Fibroblast of lung (primary cell): Measurements from ENCODE around the gene SGCD. TPM values are rescaled to one million over a fixed set of nuclear protein-coding genes. Genes with fewer than 3 reads are reported as not detected.
"Not testable (repeated sequence)": the region's sequence is repeated elsewhere in the genome, so short reads cannot be mapped to it uniquely, and the experiment has no call there.

Source experiments
- DNase-seq, 2 donors: peaks; one replicate each; pipeline versions ENCODE4 v3.0.0 to v3.0.0-alpha.2; 2010; ENCODE audit warnings: low read depth in 2 of 2
- H2AFZ ChIP-seq: 2 replicates; pipeline ENCODE4 v1.5.1; 2012; ENCODE audit warnings: low read length, control low read depth, inconsistent platforms
- H3K27ac ChIP-seq: 2 replicates; pipeline ENCODE4 v1.5.1; 2011; ENCODE audit warnings: low read length, control low read depth; ENCODE audit not compliant: insufficient read depth
- H3K27me3 ChIP-seq: 2 replicates; pipeline ENCODE4 v1.5.1; 2011; ENCODE audit warnings: mild to moderate bottlenecking, low read length; ENCODE audit not compliant: control insufficient read depth, insufficient read depth
- H3K36me3 ChIP-seq: 2 replicates; pipeline ENCODE4 v1.5.1; 2011; ENCODE audit warnings: low read length; ENCODE audit not compliant: control insufficient read depth, insufficient read depth
- H3K4me1 ChIP-seq: 2 replicates; pipeline ENCODE4 v1.5.1; 2011; ENCODE audit warnings: low read length; ENCODE audit not compliant: control insufficient read depth, insufficient read depth; ENCODE audit errors: extremely low read depth
- H3K4me2 ChIP-seq: 2 replicates; pipeline ENCODE4 v1.5.1; 2011; ENCODE audit warnings: low read length, control low read depth; ENCODE audit not compliant: insufficient read depth; ENCODE audit errors: extremely low read depth
- H3K4me3 ChIP-seq, 4 experiments: fragments of 200-600 bp in 1 of 4; sonication (generic) in 1 of 4; replicated peaks in 1 of 4; 2 replicates each; pipeline ENCODE4 v1.5.1; 2011 to 2016; ENCODE audit warnings: low read length in 4 of 4, low read depth in 3 of 4, mild to moderate bottlenecking in 3 of 4, control low read depth in 2 of 4, inconsistent platforms in 1 of 4, mixed read lengths in 1 of 4; ENCODE audit not compliant: insufficient read depth in 1 of 4; ENCODE audit errors: control extremely low read depth in 1 of 4
- H3K79me2 ChIP-seq: 2 replicates; pipeline ENCODE4 v1.5.1; 2012; ENCODE audit warnings: mild to moderate bottlenecking, low read length, inconsistent platforms; ENCODE audit not compliant: control insufficient read depth, insufficient read depth
- H3K9ac ChIP-seq: 2 replicates; pipeline ENCODE4 v1.5.1; 2011; ENCODE audit warnings: mild to moderate bottlenecking, low read length, control low read depth; ENCODE audit not compliant: insufficient read depth
- H3K9me3 ChIP-seq: 2 replicates; pipeline ENCODE4 v1.5.1; 2012; ENCODE audit warnings: low read depth, low read length; ENCODE audit not compliant: control insufficient read depth, insufficient read depth
- H4K20me1 ChIP-seq: 2 replicates; pipeline ENCODE4 v1.5.1; 2011; ENCODE audit warnings: low read length; ENCODE audit not compliant: control insufficient read depth, insufficient read depth; ENCODE audit errors: extremely low read depth
- CTCF ChIP-seq, 2 donors: IDR thresholded peaks in 1 of 2; conservative IDR thresholded peaks in 1 of 2; 1 replicate in 1 of 2; 2 replicates in 1 of 2; pipeline ENCODE4 v1.5.1; 2011 to 2012; ENCODE audit warnings: low read length in 2 of 2, control low read depth in 1 of 2, inconsistent platforms in 1 of 2, low read depth in 1 of 2, mild to moderate bottlenecking in 1 of 2
- EZH2 ChIP-seq: IDR thresholded peaks from 2 replicates; pipeline ENCODE4 v1.5.1; 2012; ENCODE audit warnings: low read length, control low read depth, mild to moderate bottlenecking; ENCODE audit errors: missing control alignments
- polyA plus RNA-seq, 2 donors: library from polyadenylated mRNA; depleted of rRNA in 1 of 2; stranded (reverse) in 1 of 2; unstranded in 1 of 2; fragments of >200 nt; gene quantifications; 2 replicates each; pipeline ENCODE4 v1.2.1, GENCODE V29; 2011 to 2012; ENCODE audit warnings: missing spikeins in 1 of 2
- total RNA-seq: library from RNA; depleted of rRNA; stranded (reverse); fragments of >200 nt; gene quantifications from 2 replicates; pipeline ENCODE4 v1.2.1, GENCODE V29; 2014

Gene SGCD
- total and polyA plus RNA-seq, 2 donors (not counting 1 experiment from before 2014, with no cell fraction given): 13.3 to 67.5 TPM

DNA sequence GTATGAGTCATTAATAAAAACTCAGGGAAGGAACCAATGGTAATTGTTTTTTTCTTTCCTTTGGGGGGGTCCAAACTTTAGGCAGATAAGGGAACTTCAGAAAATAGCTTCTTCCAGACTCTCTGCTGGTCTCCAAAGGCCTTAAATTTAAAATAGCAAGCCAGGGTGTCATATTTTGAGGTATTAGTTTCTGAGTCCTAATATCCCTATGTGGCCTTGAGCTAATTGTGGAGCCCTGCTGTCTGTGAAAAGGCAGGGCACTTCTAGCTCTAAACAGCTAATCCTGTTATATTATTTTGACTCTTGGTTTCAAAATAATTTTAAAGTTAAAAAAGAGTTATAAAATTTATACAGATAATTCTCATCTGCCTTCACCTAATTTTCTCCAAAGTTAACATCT, 327.5 kb downstream of the SGCD start:
- no peak for DNase-seq
- no peaks in the 10 kb centered on the region for H3K79me2 ChIP-seq
- no peaks in the 10 kb centered on the region for H4K20me1 ChIP-seq
- H2AFZ ChIP-seq: no peak overlapping the region
- H3K9me3 ChIP-seq: no peaks in the 10 kb centered on the region
- H3K4me1 ChIP-seq: no peaks in the 10 kb centered on the region
- no peak overlapping the region for H3K27ac ChIP-seq
- H3K9ac ChIP-seq: no peak overlapping the region
- no peak for TF ChIP-seq EZH2
- TF ChIP-seq CTCF (conservative IDR thresholded peaks at IDR 0.05 in 1 of 2, IDR thresholded peaks at IDR 0.05 in 1 of 2; ENCODE audit: low read depth in 1 of 2, low read length in 2 of 2): no peak
- H3K4me3 ChIP-seq: no peak overlapping the region
- no peaks in the 10 kb centered on the region for H3K36me3 ChIP-seq
- H3K4me2 ChIP-seq: no peak overlapping the region
- H3K27me3 ChIP-seq: no peaks in the 10 kb centered on the region

DNA sequence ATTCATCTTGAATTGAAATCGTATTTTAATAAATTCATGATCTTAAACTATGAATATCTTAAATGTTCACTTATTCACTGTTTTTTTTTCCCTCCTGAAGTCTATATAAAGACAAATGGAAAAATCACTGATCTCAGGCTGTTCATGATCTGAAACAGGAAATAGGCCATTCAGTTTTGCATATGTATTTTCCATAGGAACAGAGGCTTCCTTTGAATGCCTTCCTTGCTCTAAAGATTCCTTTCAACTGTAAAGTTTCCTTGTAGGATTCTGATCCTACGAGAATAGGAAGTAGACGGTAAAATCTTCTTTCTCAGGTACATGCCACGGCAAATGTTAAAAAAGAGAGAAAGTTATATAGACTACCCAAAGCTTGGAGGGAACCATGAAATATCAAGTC, 328.8 kb downstream of the SGCD start:
- no peak overlapping the region for H3K4me2 ChIP-seq
- H3K27ac ChIP-seq: no peak overlapping the region

GRCh38 chr5:156664832-156665231, 337.9 kb downstream of the SGCD start:
- H3K36me3 ChIP-seq, H3K9me3 ChIP-seq, H3K4me2 ChIP-seq, H3K9ac ChIP-seq, H3K27me3 ChIP-seq, H3K4me3 ChIP-seq, H3K79me2 ChIP-seq, H4K20me1 ChIP-seq, DNase-seq, H2AFZ ChIP-seq, H3K27ac ChIP-seq, H3K4me1 ChIP-seq: not testable (repeated sequence)

More for the DNA sequence above, 328.8 kb downstream of the SGCD start:
- no peak for TF ChIP-seq CTCF (conservative IDR thresholded peaks at IDR 0.05 in 1 of 2, IDR thresholded peaks at IDR 0.05 in 1 of 2; ENCODE audit: low read depth in 1 of 2, low read length in 2 of 2)
- TF ChIP-seq EZH2: no peak
- Histone ChIP-seq H3K79me2 (no peaks in the 10 kb centered on the region), H3K4me1 (no peaks in the 10 kb centered on the region), H3K36me3 (no peaks in the 10 kb centered on the region), H3K9me3 (no peaks in the 10 kb centered on the region), H3K27me3 (no peaks in the 10 kb centered on the region), H4K20me1 (no peaks in the 10 kb centered on the region), H3K4me3 (no peak overlapping the region), H2AFZ (no peak overlapping the region), H3K9ac (no peak overlapping the region)
- no peak for DNase-seq

DNA sequence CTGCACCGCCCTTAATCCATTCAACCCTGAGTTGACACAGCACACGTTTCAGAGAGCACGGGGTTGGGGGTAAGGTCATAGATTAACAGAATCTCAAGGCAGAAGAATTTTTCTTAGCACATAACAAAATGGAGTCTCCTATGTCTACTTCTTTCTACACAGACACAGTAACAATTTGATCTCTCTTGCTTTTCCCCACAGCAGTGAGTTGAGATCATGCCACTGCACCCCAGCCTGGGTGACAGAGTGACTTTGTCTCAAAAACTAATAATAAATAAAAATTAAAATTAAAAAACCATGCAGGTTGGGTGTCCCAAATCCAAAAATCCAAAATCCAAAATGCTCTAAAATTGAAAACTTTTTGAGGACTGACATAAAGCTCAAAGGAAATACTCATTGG, 339.7 kb downstream of the SGCD start:
- DNase-seq, H2AFZ ChIP-seq, H3K79me2 ChIP-seq, H3K27me3 ChIP-seq, H3K4me3 ChIP-seq, H3K36me3 ChIP-seq, H3K4me1 ChIP-seq, H3K9ac ChIP-seq, H3K27ac ChIP-seq, H4K20me1 ChIP-seq, H3K4me2 ChIP-seq, H3K9me3 ChIP-seq: not testable (repeated sequence)
